ENCODE measurements around the gene TSNAX.

The TSNAX gene

DNA sequence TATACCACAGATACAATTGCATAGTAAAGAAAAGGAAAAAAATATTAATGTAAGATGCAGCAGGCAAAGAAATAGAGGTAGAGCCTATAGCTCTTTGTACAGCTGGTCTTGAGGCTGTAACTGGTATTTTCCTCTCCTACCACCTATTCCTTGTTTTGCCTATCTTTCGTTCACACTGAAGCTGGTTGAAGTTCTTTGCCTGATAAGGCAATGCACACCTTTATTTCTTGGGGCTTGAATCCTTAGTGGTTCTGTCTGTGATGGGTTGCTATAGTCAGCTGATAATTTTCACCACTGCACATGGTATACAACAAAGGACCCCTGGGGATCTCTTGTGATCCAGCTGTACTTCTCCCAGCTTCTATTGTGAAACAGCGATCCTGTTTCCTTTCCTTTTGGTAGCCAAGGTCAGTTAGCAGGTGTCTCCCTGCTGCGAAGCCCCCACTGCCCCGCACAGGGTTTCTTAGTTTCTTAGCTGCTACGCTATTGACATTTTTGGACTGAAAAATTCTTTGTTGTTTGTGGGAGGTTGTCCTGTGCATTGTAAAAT is 9.9 kb upstream of the TSNAX start:
- DNase-seq (ENCODE audit: low read depth in 2 of 2) = no peak

DNA sequence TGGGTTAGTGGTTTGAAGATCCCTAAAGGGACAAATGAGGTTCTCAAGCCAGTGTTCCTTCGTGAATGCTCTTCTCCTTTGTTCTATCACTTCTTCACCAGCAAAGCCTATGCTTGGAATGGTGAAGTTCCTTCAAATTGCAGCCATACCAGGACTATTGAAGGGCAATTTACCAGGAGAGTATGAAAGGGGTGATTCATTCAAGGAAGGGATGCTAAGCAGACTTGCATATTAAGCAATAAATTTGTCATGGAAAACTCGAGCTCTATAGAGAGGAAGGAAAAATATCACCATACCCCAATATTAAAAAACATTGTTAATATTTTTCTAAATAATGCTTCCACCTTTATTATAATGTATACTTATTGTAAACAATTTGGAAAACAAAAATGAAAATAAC is 9.3 kb upstream of the TSNAX start:
- DNase-seq (ENCODE audit: low read depth in 2 of 2) = no peak

DNA sequence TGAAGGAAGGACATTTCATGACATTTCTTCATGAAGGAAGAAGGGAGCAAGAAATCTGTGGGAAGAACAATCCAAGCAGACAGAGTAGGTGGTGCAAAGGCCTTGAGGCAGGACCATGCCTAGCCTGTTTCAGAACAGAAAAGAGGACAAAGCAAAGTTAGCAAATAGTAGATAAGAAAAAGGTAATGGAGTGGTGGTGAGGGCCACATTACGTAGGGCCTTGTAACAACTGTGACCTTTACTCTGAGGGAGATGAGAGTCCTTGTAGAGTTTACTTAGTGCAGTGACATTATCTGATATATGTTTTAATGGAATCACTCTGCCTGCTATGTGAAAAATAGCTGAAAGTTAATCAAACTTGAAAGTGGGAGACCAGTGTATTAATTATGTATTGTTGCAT is 6.4 kb upstream of the TSNAX start:
- DNase-seq (ENCODE audit: low read depth in 2 of 2) = no peak

DNA sequence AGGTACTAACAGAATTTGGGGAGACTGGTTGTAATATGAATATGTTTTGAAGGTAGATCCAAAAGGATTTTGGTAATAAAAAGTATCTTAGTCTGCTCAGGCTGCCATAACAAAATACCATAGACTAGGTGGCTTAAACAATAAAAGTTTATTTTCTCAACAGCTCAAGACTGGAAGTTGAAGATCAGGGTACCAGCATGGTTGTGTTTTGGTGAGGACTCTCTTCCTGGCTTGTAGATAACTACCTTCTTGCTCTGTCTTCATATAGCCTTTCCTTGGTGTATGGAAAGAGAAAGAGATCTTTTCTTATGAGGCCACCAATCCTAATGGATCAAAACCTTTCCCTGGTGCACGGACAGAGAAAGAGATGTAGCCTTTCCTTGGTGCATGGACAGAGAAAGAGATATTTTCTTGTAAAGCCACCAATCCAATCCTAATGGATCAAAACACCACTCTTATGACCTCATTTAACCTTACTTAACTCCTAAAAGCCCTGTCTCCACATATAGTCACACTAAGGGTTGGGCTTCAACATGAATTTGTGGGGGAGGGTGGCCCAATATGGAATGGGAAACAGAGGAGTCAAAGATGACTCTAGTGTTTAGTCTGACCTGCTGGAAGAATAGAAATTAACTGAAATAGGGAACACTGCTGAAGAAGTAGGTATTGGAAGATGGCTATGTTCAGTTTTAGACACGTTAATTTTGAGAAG is 5.4 kb upstream of the TSNAX start:
- no peak for DNase-seq (ENCODE audit: low read depth in 2 of 2)

DNA sequence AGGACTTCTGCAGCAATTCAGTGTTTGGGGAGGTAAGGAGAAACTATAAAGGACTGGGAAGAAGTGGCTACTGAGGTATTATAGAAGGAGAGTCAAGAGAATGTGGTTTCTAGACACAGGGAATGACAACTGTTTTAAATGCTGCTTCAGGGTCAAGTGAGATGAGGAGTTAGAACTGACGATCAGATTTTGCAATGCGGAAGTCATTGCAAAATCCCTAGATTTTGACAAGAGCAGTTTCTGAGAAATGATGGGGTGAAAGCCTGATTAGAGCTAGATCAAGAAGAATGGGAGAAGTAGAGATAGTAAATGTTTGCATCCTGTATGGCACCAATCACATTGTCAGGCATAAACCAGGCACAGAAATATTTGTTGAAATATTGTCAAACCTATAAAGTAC is 4.7 kb upstream of the TSNAX start:
- no peak for DNase-seq (ENCODE audit: low read depth in 2 of 2)

DNA sequence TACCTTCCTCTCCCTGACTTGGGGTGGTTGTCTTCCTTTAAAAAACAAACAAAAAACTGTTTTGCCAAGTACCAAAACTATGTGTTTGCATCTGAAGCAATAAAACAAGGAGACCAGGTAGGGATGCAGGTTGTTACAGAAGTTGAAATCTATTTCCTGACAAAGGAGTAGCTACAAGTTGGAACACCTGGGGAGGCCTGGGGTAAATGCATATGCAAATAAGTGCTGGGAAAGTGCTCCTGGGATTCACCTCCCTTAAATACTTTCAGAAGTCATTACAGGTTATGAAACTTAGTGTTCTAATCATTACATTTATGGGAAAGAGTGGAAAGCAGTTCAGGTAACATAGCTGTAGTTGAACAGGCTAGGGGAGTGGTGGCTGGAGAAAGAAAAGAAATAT is 1.9 kb upstream of the TSNAX start:
- DNase-seq (ENCODE audit: low read depth in 2 of 2) = no peak

DNA sequence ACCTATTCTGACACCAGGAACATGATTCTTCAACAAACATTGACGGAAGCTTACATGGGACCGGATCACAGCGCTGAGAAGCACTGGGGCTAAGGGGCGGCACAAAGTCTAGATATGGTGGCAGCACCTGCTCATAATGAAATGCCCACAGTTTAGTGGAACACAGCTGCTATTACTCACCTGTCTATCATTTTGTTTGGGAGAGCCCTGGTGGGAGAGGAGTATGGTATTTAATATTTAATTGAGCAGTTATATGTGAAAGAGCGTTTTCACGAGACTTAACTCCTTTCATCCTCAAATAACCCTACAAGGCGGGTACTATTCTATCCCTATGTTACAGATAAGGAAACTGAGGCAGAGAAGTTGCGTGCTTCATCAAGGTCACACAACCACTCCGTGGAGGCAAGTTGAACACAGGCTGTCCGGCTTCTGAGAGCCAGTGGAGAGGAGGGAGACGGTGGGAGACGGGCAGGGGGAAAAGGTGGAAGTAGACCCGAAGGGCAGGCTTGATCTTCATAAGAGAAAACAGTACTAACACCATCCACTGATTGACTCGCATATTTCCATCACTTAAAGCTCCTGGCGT is 790 bp upstream of the TSNAX start:
- DNase-seq (ENCODE audit: low read depth in 2 of 2) = no peak

DNA sequence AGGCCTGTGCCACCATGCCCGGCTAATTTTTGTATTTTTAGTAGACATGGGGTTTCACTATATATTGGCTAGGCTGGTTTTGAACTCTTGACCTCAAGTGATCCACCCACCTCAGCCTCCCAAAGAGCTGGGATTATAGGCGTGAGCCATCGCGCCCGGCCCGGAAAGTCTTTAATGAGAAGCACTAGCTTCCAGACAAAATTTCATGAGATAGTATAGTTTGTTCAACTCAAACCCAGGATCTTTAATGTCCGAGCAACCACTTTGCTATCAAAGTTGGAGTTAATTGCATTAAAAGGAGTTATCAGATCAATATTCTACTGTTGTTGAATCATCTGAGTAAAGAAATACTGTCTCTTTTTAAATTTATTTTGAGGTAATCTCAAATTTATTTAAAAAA is 4.8 kb downstream of the TSNAX start:
- no peak for DNase-seq (ENCODE audit: low read depth in 2 of 2)

DNA sequence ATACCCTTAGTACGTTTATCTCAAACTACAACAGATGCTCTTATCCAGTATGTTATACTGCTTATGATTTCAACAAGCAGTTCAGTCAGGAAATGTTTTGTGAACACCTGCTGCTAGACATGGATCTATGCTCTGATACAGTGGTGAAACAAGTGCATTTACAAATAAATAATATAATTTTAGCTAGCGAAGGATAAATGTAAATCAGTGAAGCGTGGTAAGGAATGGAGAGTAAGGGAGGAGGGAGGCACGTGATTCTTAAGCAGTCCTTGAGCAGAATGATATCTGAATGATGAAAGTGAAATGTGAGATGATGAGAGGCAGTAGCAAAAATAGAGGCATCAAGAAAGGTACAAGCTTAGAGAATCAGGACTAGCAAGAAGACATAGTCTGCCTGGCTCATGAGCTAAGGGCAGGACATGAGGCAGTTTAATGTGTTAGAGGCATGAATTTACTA is 6.3 kb downstream of the TSNAX start:
- DNase-seq (ENCODE audit: low read depth in 2 of 2) = no peak

DNA sequence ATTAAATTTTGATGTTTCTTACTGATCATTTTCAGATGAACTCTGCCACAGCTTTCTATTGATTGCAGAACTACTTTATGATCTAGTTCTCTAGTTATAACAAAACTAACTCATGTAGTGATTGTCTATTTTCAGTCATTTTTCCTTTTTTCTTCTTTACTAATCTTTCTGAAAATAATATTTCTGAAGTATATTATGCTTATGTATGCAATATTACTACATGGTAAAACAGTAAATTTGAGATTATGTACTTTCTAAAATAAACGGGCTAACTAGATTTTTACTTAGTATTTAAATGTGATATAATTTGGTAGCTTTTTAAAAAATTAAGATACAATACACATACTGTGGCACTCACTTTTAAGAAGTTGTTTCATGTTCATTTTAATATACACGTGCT is 7.6 kb downstream of the TSNAX start:
- no peak for DNase-seq (ENCODE audit: low read depth in 2 of 2)

DNA sequence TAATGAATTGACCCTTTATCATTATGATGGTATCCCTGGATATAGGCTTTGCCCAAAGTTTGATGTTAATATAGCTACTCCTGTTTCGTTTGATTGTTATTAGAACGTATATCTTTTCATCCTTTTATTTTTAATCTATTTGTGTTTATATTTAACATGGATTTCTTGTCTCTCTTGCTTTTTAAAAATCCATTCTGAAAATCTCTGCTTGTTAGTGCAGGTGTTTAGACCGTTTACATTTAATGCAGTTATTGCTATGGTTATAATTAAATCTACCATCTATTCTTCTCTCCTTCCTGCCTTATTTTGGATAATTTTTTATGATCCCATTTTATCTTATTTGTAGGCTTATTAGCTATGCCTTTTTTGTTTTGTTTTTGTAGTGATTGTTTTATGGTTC is 12.4 kb downstream of the TSNAX start:
- no peak for DNase-seq (ENCODE audit: low read depth in 2 of 2)

DNA sequence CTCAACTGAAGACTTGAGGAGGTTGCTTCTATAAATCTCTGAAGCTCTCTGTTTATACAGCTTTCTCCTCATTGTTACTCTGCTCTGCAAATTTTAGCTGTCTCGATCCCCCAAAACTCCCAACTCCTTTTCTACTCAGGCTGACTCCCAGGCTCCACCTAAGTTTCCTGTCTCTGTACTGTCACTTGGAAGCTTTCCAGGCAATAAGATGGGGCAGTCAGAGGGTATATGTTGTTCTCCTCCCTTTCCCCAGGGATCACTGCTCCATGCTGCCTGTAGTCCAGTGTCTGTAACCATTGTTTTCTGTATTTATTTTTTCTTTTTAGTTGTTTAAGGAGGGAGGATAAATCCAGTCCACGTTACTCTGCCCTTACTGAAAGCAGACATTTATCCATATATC is 13.4 kb downstream of the TSNAX start:
- no peak for DNase-seq (ENCODE audit: low read depth in 2 of 2)

DNA sequence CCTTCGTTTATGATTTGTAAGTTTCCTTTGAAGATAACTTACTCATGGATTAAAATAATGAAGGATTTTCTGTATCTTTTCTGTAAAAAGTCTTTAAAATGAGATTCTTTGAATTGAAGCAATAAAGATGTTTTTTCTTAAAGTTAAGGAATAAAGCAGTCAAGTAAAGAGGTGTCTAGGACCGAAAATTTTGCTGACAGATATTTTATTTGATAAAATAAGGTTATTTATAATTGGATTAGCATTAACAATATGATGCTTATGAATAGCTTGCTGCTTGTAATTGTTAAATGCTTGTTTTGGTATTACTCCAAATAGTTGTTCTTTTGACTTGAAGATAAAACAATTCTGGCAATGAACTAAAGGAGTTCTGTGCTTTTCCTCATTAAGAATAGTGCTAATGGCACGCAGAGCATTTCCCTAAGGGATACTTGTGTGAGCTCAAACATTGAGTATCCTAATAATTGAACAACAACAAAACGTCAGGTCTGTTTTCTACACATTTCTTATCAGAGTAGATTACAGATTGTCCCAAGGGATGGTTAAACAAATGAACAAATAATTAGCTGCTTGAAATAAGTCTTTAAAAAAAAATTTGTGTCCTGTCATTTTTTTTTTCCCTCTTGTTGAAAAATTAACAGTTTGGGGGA is 16.6 kb downstream of the TSNAX start:
- DNase-seq (ENCODE audit: low read depth in 2 of 2) = no peak

DNA sequence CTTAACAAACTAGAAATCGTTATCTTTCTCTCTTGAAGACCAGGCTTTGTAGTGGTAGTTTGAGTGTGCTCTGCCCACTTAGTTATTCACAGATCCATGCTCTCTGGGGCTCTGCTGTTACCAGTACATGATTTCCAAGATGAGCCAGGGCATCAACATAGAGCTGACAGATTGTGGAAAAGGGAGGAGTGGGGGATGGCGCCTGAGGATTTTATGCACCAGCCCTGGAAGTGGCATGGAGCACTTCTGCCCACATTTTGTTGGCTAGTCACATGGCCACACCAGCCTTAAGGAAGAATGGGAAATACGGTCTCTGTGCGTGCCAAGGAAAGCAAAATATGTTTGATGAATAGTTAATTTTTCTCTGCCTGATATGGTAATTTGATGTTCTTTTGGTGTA is 18.2 kb downstream of the TSNAX start:
- DNase-seq (ENCODE audit: low read depth in 2 of 2) = no peak

DNA sequence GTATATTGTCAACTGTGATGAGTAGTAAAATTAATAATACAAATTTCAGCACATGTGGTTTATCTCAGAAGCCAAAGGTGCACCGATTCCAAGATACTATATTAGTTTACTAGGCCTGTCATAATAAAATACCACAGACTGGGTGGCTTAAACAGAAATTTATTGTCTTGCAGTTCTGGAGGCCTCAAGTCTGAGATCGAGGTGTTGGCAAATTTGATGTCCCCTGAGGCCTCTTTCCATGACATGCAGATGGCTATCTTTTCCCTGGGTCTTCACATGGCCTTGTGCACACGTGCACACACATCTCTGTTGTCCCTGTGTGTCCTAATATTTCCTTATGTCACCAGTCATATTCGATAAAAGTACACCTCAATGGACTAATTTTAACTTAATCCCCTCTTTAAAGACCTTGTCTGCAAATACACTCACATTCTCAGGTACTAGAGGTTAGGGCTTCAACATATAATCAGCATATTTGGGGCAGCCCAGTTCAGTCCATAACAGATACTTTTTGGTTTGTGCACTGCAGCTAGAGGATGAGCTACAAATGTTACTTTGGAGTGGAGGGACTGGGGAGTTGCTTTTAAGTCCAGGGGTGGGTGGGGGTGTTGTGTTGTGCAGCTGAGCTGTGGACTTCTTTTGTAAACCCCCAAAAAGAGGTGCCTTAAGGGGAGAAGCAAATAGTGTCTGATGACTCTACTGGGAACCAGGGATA is 21.4 kb downstream of the TSNAX start:
- DNase-seq (ENCODE audit: low read depth in 2 of 2) = no peak

DNA sequence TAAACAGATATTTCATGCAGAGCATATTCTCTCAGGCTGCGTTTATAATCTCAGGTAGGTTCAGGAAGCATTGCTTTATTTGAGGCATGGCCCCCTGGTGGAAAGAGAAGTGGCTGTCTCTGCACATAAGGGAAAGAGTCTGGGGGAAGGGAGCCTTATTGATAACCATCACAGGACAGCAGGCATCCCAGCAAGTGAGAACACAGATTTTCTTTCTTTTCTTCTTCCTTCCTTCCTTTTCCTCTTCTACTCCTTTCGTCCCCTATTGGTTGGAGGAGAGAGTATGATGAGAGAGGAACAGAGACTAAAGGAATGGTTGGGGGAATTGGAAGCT is 21.9 kb downstream of the TSNAX start:
- no peak for DNase-seq (ENCODE audit: low read depth in 2 of 2)

DNA sequence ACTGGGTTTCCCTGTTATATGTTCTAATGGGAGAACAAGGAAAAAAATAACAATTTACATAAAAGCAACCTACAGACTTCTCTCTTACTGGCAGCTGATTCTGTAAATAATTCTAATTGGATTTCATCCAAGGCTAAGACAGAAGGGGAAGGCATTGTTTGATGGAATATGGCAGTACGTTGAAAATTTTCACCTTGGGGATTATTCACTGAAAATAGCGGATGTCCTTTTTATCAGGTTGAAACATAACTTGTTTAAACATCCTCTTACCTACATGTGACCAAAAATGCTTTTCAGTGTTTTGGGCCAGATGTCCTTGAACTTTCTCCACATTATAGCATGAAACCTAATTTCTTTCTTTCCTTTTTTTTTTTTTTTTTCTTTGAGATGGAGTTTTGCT is 24.9 kb downstream of the TSNAX start:
- no peak for DNase-seq (ENCODE audit: low read depth in 2 of 2)

DNA sequence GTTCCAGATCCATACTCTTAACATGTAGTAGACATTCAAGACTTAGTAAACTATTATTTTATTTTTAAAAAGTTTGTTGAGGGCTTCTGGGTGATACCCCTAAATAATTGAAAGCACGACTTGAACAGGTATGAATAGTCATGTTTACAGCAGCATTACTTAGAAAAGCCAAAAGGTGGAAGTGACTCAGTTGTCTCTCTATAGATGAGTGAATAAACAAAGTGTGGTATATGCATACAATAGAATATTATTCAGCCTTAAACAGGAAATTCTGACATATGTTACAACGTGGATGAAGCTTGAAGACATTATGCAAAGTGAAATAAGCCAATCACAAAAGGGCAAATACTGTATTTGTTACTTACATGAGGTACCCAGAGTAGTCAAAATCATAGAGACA is 26.5 kb downstream of the TSNAX start:
- no peak for DNase-seq (ENCODE audit: low read depth in 2 of 2)

DNA sequence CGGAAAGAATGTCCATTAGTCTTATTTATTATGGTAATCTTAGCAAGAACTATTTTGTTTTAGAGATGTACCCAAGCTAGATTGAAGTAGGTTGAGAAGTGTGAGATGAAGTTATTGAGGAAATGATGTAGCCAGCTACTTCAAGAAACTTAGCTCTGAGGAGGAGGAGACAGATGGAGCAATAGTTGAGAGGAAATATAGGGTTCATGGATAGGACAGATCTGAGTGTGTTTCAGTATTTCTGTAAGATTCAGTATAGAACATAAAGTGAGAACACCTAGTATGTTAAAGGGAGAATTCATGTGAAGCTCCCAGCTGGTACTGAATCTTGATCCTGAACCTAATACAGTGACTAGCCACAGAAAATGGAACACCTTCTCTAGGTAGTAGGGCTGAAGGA is 28.9 kb downstream of the TSNAX start:
- no peak for DNase-seq (ENCODE audit: low read depth in 2 of 2)

DNA sequence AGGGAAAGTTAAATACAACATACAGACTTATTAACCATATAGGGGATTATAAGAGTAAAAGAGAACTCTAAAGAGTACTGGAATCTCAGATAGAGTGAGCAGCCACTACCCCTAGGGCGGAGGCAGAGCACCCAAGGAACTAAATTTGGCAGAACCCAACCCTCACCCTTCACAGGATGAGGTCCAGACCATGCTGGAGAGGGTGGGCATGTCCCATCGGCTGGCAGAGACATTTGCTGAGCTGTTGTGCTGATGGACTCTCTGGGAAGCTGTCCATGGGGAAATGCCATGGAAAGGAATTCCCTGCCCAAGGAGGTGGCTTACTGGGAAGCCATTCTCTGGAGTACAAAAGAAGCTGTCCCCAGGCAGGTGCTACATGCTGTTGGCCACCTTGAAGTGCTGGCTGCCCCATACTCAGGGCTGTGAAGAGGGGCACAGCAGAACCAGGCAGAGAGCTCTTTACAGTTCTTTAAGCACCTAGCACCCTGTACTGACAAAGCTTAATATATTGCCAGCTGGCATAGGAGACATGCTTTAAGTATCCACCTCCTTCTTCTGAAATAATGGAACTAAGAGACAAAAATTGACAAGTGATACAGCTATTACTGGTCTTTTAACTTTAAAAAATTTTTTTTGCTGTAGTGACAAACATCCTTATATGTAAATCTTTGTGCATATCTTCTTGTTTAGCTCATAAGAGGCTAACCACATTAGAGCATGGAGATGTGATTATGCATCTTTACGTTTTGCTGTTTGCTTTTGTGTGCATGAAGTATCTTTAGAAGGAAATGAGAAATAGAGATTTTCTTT is 29.6 kb downstream of the TSNAX start:
- no peak for DNase-seq (ENCODE audit: low read depth in 2 of 2)

DNA sequence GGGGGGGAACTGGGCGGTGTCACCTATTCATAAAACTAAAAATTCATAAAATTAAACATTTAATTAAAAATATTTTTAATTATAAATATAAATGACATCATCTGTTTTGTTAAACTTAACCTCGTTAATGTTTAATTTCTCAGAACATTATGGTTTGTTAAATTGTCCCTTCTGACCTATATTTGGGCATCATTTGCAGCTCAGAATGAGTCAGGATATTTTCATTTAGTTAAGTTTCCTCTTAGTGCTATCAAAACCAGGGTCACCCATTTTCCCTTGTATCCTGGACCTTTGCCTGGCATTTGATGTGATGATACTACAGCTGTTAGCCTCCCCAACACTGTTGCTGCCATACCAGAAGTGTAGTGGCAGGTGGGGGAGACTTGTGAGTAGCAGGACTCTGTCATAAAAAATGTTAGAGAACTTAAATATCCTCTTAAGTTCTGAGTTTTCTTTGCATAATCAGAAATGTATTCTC is 30.3 kb downstream of the TSNAX start:
- no peak for DNase-seq (ENCODE audit: low read depth in 2 of 2)

All from stimulated activated CD8-positive, alpha-beta memory T cell treated with anti-CD3 and anti-CD28 coated beads, Interleukin-2, amount 100 ng/mL, for 1 hour (primary cell).